Transverse colon (tissue), 4 donors: Measurements from ENCODE around the gene SPHK1. TPM values are rescaled to one million over a fixed set of nuclear protein-coding genes. Genes with fewer than 3 reads are reported as not detected.

Source experiments
- DNase-seq: peaks from one replicate; pipeline ENCODE4 v3.0.0-alpha.2; 2019
- H3K27ac ChIP-seq, 4 donors: fragments of 200-600 bp; sonication (generic); 2 replicates each; pipeline ENCODE4 v1.5.1; 2016 to 2018; ENCODE audit warnings: inconsistent platforms in 4 of 4
- H3K27me3 ChIP-seq: fragments of 200-600 bp; sonication (generic); 2 replicates; pipeline ENCODE4 v1.5.1; 2017; ENCODE audit warnings: inconsistent platforms
- H3K36me3 ChIP-seq, 4 donors: fragments of 200-600 bp; sonication (generic); 2 replicates each; pipeline ENCODE4 v1.5.1; 2017 to 2019; ENCODE audit warnings: inconsistent platforms in 4 of 4
- H3K4me1 ChIP-seq, 4 donors: fragments of 200-600 bp; sonication (generic); 2 replicates each; pipeline ENCODE4 v1.5.1; 2017 to 2020; ENCODE audit warnings: inconsistent platforms in 4 of 4
- H3K4me3 ChIP-seq, 4 donors: fragments of 200-600 bp; sonication (generic); 1 replicate in 1 of 4; 2 replicates in 3 of 4; pipeline versions ENCODE4 v1.5.1 to v1.6.1; 2017 to 2019; ENCODE audit warnings: inconsistent platforms in 4 of 4
- H3K9me3 ChIP-seq, 2 donors: fragments of 200-600 bp; sonication (generic); 2 replicates each; pipeline ENCODE4 v1.5.1; 2017 to 2019; ENCODE audit warnings: inconsistent platforms in 2 of 2
- CTCF ChIP-seq, 5 experiments: fragments of 200-600 bp in 3 of 5; fragments of 450-650 bp in 2 of 5; sonication (generic) in 3 of 5; IDR thresholded peaks; 1 replicate in 2 of 5; 2 replicates in 3 of 5; pipeline ENCODE4 v1.5.1; 2016 to 2017; ENCODE audit warnings: antibody characterized with exemption in 5 of 5, inconsistent platforms in 3 of 5, mild to moderate bottlenecking in 2 of 5, moderate library complexity in 1 of 5
- EP300 ChIP-seq: sonication (generic); formaldehyde crosslinking; IDR thresholded peaks from one replicate; pipeline ENCODE4 v1.6.1; 2017; ENCODE audit warnings: antibody characterized with exemption, low read depth
- POLR2A ChIP-seq: fragments of 450-650 bp; IDR thresholded peaks from one replicate; pipeline ENCODE4 v1.6.1; 2016; ENCODE audit warnings: antibody characterized with exemption, mild to moderate bottlenecking, moderate library complexity
- POLR2AphosphoS5 ChIP-seq, 3 donors: sonication (generic); formaldehyde crosslinking; IDR thresholded peaks; one replicate each; pipeline ENCODE4 v1.6.1; 2016; ENCODE audit warnings: antibody characterized with exemption in 3 of 3
- WGBS, 2 donors: methylation state at CpG; one replicate each; pipeline ENCODE4 v1.1.5; 2018; ENCODE audit warnings: low coverage in 1 of 2; 5-methylcytosine and 5-hydroxymethylcytosine counted together
- in situ Hi-C, 4 donors: fragments of 200-750 bp; cut with MboI; loops; one replicate each; pipeline versions ENCODE4 v1.15.0 to v1.15.1; 2017; ENCODE audit warnings: low sequenced_read_pairs in 3 of 4, low pct_ligation_motif_present in 1 of 4, low pct_unique_long_range_greater_than_20kb in 1 of 4
- intact Hi-C: fragments of 100-400 bp; cut with DNase I; formaldehyde crosslinking; loops from one replicate; pipeline ENCODE4 v1.15.1; 2023; ENCODE audit warnings: low total_unique reads
- total RNA-seq, 4 donors: library from RNA; depleted of rRNA; stranded (reverse); fragments of >200 nt; gene quantifications; one replicate each; pipeline ENCODE4 v1.1.0, GENCODE V29; 2016

Gene SPHK1, protein sequence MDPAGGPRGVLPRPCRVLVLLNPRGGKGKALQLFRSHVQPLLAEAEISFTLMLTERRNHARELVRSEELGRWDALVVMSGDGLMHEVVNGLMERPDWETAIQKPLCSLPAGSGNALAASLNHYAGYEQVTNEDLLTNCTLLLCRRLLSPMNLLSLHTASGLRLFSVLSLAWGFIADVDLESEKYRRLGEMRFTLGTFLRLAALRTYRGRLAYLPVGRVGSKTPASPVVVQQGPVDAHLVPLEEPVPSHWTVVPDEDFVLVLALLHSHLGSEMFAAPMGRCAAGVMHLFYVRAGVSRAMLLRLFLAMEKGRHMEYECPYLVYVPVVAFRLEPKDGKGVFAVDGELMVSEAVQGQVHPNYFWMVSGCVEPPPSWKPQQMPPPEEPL
- total RNA-seq, result 10 to 100 TPM in 1 of 4 donors, 1 to 10 TPM in 2, not detected in 1; 4.2 to 16.1 (median 6.8) TPM

DNA sequence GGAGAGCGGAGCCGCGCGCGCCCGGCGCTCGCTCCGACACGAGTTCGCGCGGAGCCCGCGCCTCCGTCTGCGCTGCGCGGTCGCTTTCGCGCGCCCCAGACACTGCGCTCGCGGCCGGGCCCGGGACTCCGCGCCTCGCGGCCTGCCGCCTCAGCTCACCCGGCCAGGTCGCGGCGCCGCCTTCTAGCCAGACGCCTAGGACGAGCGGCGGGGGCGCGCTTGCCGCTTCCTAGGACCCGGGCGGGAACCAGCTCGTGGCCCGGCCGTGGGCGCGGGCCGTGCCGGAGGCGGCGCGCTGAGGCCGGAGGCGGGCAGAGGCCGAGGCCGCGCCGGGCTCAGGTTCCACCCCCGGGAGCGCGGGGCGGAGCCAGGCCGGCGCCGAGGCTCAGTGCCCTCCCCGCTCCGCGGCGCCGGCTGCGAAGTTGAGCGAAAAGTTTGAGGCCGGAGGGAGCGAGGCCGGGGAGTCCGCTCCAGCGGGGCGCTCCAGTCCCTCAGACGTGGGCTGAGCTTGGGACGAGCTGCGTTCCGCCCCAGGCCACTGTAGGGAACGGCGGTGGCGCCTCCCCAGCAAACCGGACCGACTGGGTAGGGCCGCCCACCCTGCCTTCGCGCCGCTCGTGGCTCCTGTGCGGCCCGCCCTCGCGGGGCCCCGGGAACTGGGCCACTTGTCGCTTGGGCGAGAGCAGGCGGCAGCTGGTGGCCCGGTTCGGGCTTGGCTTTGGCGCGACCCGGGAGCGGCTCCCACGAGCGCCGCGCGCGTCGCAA, at the start of gene SPHK1:
Gene SPHK1 (plus strand): TSS at position 388 of the 765 bp plus-strand sequence. CDS start 1,036 bp downstream, outside the sequence.
- 2% methylated on average over 25 of the region's 118 CpGs; no CpG with 5 or more reads in 1 of the 2 donors for WGBS, 2 donors
- Histone ChIP-seq H3K4me3 (peak within 1 kb of the TSS; percentile 44 to 66 (median 56)), H3K36me3 (no peaks in the 10 kb centered on the region), H3K4me1 (peaks cover 8 to 41% (median 37%) of the 10 kb centered on the region in 4 donors), H3K27ac (peak within 1 kb of the TSS; percentile 64 to 81 (median 76)), H3K9me3 (no peaks in the 10 kb centered on the region), H3K27me3 (peaks cover 18% of the 10 kb centered on the region)
- intact Hi-C loops (no loop called here), in situ Hi-C loops (no loop called here)
- TF ChIP-seq POLR2AphosphoS5 (IDR thresholded peaks at IDR 0.05) (peak in 1 of 3 donors; percentile 17), EP300 (no peak), POLR2A (peak; percentile 11), CTCF (IDR thresholded peaks at IDR 0.05) (no peak)
- DNase-seq, result peak; percentile 76

DNA sequence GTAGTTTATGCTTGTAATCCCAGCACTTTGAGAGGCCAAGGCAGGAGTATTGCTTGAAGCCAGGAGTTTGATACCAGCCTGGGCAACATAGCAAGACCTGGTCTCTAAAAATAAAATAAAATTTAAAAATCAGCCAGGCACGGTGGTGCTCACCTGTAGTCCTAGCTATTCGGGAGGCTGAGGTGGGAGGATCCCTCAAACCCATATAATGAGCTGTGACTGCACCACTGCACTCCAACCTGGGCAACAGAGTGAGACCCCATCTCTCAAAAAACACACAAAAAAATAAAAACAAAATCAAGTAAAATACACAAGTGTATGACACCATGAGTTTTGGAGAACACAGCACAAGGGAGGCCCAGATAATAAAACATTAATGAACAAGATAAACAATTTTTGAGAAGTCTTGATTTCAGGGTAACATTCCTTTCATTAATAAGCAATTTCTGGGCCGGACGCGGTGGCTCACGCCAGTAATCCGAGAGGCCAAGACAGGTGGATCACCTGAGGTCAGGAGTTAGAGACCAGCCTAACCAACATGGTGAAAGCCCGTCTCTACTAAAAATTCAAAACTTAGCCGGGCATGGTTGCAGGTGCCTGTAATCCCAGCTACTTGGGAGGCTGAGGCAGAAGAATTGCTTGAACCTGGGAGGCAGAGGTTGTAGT, 48.6 kb upstream of the SPHK1 start:
- no peak for DNase-seq
- Histone ChIP-seq H3K27me3 (no peaks in the 10 kb centered on the region), H3K4me3 (no peak overlapping the region), H3K36me3 (peaks cover 0 to 8% (median 0%) of the 10 kb centered on the region in 4 donors), H3K9me3 (no peaks in the 10 kb centered on the region), H3K27ac (no peak overlapping the region), H3K4me1 (peaks cover 0 to 8% (median under 1%) of the 10 kb centered on the region in 4 donors)
- intact Hi-C loops, result no loop called here
- in situ Hi-C loops, result no loop called here
- 98% methylated on average over 9 of the region's 9 CpGs; no CpG with 5 or more reads in 1 of the 2 donors for WGBS, 2 donors
- no peak for TF ChIP-seq POLR2A

- no peak overlapping the region for H3K27ac ChIP-seq
- H3K36me3 ChIP-seq, result peaks cover 0 to 3% (median 0%) of the 10 kb centered on the region in 4 donors
- no peak for TF ChIP-seq CTCF (IDR thresholded peaks at IDR 0.05)
- TF ChIP-seq EP300, result no peak
- no peak for TF ChIP-seq POLR2A
- no peak for TF ChIP-seq POLR2AphosphoS5 (IDR thresholded peaks at IDR 0.05)
- intact Hi-C loops (no loop called here), in situ Hi-C loops (no loop called here)
- peaks cover 0 to under 1% (median 0%) of the 10 kb centered on the region in 4 donors for H3K4me1 ChIP-seq
- WGBS, 2 donors, result 94 to 98% methylated on average over 5 to 7 of the region's 7 CpGs
- H3K4me3 ChIP-seq, result no peak overlapping the region
- no peak for DNase-seq
- H3K27me3 ChIP-seq, result no peaks in the 10 kb centered on the region
- no peaks in the 10 kb centered on the region for H3K9me3 ChIP-seq
Measured at GRCh38 chr17:76336756-76337412, 47.5 kb upstream of the SPHK1 start.

DNA sequence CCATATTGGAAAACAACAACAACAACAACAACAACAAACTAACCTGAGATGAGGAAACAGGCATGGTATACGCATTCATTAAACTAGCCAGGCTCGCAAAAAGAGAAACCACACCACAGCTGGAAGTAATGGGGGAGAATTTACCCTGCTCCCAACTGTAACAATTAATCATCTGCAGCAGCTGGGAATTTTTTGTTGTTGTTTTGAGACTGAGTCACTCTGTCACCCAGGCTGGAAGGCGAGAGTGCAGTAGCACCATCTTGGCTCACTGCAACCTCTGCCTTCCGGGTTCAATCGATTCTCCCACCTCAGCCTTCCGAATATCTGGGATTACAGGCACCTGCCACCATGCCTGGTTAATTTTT, 47.0 kb upstream of the SPHK1 start:
- WGBS, 2 donors, result 70 to 86% methylated on average over 2 to 6 of the region's 6 CpGs
- Histone ChIP-seq H3K4me1 (no peaks in the 10 kb centered on the region), H3K36me3 (no peaks in the 10 kb centered on the region), H3K9me3 (no peaks in the 10 kb centered on the region), H3K4me3 (no peak overlapping the region), H3K27ac (no peak overlapping the region), H3K27me3 (no peaks in the 10 kb centered on the region)
- intact Hi-C loops, result no loop called here
- in situ Hi-C loops, result no loop called here
- no peak for DNase-seq
- TF ChIP-seq POLR2A (no peak), EP300 (no peak), CTCF (IDR thresholded peaks at IDR 0.05) (no peak), POLR2AphosphoS5 (IDR thresholded peaks at IDR 0.05) (no peak)
